ENCODE measurements around the gene NLE1. TPM values are rescaled to one million over a fixed set of nuclear protein-coding genes. Genes with fewer than 3 reads are reported as not detected.
A peak's percentile ranks its signal among the peaks of the same experiment; 100 is the strongest.

The NLE1 gene
- total and polyA plus RNA-seq, 10 donors = 5.8 to 17.3 (median 11.7) TPM

DNA sequence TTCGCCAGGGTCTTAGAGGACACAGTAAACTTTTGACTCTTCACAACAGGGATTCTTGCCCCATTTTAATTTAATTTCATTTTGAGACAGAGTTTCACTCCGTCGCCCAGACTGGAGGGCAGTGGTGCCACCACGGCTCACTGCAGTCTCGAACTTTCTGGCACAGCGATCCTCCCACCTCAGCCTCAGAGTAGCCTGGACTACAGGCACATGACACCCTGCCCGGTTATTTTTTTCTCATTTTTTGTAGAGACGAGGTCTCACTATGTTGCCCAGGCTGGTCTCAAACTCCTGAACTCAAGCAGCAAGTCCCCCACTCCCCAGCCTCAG lies 329 bp upstream of the NLE1 start:
- WGBS, 5 donors = 64 to 70% (median 65%) methylated on average over 8 of the region's 8 CpGs
- H3K36me3 ChIP-seq = peaks cover 0 to 26% (median 20%) of the 10 kb centered on the region in 6 donors
- peak overlapping the region in 6 of 8 donors; percentile 89 to 100 (median 98) for H3K4me3 ChIP-seq
- H3K27ac ChIP-seq = peak overlapping the region in 4 of 8 donors; percentile 57 to 74 (median 67)
- peaks cover 6 to 45% (median 29%) of the 10 kb centered on the region in 6 donors for H3K4me1 ChIP-seq
- H3K27me3 ChIP-seq (replicated peaks in 1 of 7) = no peaks in the 10 kb centered on the region
- intact Hi-C loops (cut with DNase I; ENCODE audit: low total_unique reads) = no loop called here
- TF ChIP-seq CTCF (IDR thresholded peaks at IDR 0.05 in 8 of 11, conservative IDR thresholded peaks at IDR 0.05 in 3 of 11) (peak in 4 of 11 experiments; percentile 3 to 63 (median 46)), POLR2A (IDR thresholded peaks at IDR 0.05) (no peak)
- H3K9me3 ChIP-seq = no peaks in the 10 kb centered on the region
- DNase-seq = no peak

GRCh38 chr17:35138218-35138617 lies 3.9 kb downstream of the NLE1 start:
- Histone ChIP-seq H3K36me3 (peaks cover 5 to 68% (median 63%) of the 10 kb centered on the region in 6 donors), H3K27ac (no peak overlapping the region), H3K4me1 (peaks cover 6 to 33% (median 23%) of the 10 kb centered on the region in 6 donors), H3K9me3 (no peaks in the 10 kb centered on the region), H3K4me3 (no peak overlapping the region), H3K27me3 (replicated peaks in 1 of 7) (no peaks in the 10 kb centered on the region)
- intact Hi-C loops (cut with DNase I; ENCODE audit: low total_unique reads) = no loop called here
- WGBS, 5 donors = 94 to 98% (median 98%) methylated on average over 6 of the region's 6 CpGs
- no peak for TF ChIP-seq CTCF (IDR thresholded peaks at IDR 0.05 in 8 of 11, conservative IDR thresholded peaks at IDR 0.05 in 3 of 11)
- TF ChIP-seq POLR2AphosphoS5 (IDR thresholded peaks at IDR 0.05) = no peak
- no peak for TF ChIP-seq POLR2A (IDR thresholded peaks at IDR 0.05)
- DNase-seq = peak; percentile 9

DNA sequence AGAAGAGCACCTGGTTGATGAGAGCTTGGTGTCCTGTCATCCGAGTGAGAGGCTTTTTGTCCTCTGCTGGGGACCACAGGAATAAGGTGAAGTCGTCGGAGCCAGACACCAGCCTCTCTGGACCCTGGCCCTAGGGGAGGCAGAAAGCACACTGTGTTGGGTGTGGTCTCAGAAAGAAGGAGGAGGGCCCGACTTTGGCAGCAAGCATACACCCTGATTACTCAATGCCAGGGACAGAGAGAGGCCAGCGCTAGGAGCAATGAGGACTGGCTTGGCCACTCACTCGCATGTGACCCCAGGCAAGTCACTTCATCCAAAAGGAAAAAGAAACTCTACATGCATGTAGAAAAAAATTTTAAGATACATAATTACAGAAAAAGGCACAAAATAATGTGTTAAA lies 6.8 kb downstream of the NLE1 start:
- H3K27ac ChIP-seq = no peak overlapping the region
- H3K9me3 ChIP-seq = no peaks in the 10 kb centered on the region
- WGBS, 5 donors = 88 to 93% (median 91%) methylated on average over 6 of the region's 6 CpGs
- no peaks in the 10 kb centered on the region for H3K27me3 ChIP-seq (replicated peaks in 1 of 7)
- intact Hi-C loops (cut with DNase I; ENCODE audit: low total_unique reads) = no loop called here
- DNase-seq = no peak
- H3K4me3 ChIP-seq = no peak overlapping the region
- H3K36me3 ChIP-seq = peaks cover 5 to 97% (median 87%) of the 10 kb centered on the region in 6 donors
- peaks cover 0 to 8% (median 4%) of the 10 kb centered on the region in 6 donors for H3K4me1 ChIP-seq
- TF ChIP-seq POLR2AphosphoS5 (IDR thresholded peaks at IDR 0.05) = no peak
- TF ChIP-seq CTCF (IDR thresholded peaks at IDR 0.05 in 8 of 11, conservative IDR thresholded peaks at IDR 0.05 in 3 of 11) = no peak
- TF ChIP-seq POLR2A (IDR thresholded peaks at IDR 0.05) = no peak

- no peaks in the 10 kb centered on the region for H3K27me3 ChIP-seq (replicated peaks in 1 of 7)
- H3K27ac ChIP-seq = no peak overlapping the region
- no peak for TF ChIP-seq POLR2A (IDR thresholded peaks at IDR 0.05)
- peak in 1 of 3 donors; percentile 8 for TF ChIP-seq POLR2AphosphoS5 (IDR thresholded peaks at IDR 0.05)
- WGBS, 5 donors = 93 to 97% (median 96%) methylated on average over 21 to 22 of the region's 22 CpGs
- DNase-seq = no peak
- H3K9me3 ChIP-seq = no peaks in the 10 kb centered on the region
- intact Hi-C loops (cut with DNase I; ENCODE audit: low total_unique reads) = no loop called here
- H3K4me3 ChIP-seq = no peak overlapping the region
- no peaks in the 10 kb centered on the region for H3K4me1 ChIP-seq
- peaks cover 5 to 80% (median 70%) of the 10 kb centered on the region in 6 donors for H3K36me3 ChIP-seq
These were observed 9.1 kb downstream of the NLE1 start for GRCh38 chr17:35132816-35133550.

Data from spleen (tissue), 11 donors.